Activated T-cell treated with anti-CD3 and anti-CD28 coated beads for 4 hours (primary cell): ENCODE results near the gene PPP1R11.

Experiments used
- DNase-seq: peaks from one replicate; pipeline ENCODE4 v3.0.0-alpha.2; 2020

The PPP1R11 gene

DNA sequence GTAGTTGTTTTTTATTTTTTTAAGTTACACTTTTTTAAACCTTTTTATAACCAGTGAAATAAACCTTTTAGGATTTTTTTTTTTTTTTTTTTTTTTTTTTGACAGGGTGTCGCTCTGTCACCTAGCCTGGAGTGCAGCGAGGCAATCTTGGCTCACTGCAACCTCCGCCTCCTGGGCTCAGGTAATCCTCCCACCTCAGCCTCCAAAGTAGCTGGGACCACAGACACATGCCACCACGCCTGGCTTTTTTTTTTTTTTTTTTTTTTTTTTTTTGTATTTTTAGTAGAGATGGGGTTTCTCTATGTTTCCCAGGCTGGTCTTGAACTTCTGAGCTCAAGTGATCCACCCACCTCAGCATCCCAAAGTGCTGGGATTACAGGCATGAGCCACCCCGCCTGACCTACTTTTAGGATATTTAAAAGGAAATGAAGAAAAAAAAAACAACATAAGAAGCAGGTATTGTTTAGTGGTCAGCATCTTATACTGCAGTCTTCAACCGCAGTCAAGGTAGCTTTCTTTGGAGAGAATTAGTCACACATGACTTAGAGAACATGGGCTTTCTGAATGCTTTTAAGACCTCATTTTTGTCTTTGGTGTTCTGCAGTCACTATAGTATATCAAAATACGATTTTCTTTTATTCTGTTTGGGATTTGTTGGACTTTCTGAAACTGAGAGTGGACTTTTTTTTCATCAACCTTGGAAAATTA is 4.4 kb upstream of the PPP1R11 start:
- no peak for DNase-seq

DNA sequence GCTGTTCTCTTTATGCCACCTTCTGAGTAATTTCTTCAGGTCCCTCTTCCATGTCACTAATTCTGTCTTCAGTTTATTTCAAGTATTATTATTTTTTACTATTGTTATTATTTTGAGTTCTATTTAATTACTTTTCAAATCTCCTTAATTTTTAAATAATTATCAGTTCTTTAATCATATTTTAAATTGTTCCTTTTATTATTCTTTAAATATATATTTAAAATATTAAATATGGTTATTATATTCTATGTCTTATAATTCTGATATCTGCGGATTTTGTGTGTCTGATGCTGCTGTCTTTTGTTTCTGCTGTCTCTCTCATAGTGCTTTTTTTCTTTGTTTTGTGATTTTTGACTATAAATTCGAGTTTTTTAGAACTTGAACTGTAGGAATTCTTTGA is 3.7 kb upstream of the PPP1R11 start:
- DNase-seq = no peak

DNA sequence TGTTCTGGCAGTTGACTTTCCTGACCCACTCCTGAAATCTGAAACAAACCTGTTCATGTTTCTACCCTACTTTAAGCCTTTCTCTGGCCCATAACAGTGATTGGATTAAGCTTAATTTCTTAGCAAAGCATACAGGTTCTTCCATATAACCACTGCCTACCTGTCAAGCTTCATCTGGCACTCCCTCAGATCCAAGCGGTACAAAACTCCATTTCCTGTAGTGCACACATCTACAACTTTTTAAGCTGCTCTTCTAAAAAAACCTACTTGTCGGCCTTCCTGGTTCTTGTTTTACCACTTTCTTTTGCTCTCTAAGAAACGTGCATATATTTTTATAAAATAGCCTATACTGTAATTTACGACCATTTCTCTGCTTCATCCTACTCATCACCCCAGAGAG is 916 bp upstream of the PPP1R11 start:
- DNase-seq = no peak

DNA sequence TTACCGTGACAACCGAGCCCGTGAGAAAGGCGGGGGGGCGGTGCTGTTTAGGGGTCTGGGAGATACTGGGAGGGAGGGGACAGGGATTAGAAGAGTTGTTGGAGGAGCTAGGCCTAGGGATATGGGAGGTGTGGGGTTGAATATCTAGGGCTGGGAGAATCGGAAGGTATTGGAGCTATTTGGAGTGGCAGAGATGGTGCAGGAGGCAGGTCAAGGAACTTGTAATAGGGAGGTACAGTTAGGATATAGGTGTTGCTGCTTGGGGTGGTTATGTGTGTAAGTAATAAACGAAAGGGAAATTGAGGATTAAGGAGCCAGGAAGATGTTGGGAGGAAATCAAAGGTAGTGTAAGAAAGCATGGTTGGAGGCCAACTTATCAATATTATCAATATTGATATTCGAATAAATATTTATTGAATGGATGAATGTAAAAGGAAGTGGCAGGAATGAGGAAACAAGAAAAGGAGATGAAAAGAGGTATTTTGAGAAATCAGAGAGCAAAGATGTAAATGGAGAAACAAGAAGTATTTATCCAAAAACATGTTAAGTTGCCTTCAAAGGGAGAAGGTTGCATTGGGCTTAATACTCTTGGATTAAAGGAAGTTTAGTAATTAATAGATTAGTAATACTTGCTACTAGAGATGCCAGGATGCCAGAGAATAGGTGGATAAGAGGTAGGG is 602 bp downstream of the PPP1R11 start:
- no peak for DNase-seq

DNA sequence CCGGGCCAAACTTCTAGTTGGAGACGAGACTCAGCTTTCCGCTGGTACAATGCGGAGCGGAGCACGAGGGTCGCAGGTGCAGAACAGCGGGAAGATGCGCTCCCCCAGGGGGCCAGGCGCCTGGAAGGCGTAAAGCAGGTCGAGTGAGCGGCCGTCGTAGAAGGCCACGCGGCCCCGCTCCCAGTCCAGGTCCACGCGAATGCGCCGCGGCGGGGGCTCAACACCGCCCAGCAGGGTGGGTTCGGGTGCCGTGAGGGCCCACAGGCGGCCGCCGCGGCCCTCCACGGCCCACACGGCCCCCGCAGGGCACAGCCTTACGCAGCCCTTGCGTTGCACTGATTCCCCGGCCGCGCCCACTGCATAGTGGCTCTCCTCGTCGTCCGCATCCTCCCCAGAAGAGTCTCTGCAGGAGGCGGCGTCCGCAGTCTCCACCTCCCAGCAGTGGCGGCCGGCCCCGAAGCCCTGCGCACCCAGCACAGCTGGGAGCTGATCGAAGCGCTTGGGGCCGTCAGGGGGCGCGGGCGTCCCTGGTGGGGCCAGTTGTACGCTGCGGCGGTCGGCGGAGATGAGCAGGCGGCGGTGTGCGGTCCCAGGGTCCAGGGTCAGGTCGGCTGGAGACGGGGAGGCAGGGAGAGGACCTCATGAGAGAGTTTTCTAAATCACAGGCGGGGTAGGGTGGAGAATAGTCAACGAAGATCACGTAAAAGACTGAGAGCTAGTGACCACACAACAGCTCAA is 4.3 kb downstream of the PPP1R11 start:
- no peak for DNase-seq

DNA sequence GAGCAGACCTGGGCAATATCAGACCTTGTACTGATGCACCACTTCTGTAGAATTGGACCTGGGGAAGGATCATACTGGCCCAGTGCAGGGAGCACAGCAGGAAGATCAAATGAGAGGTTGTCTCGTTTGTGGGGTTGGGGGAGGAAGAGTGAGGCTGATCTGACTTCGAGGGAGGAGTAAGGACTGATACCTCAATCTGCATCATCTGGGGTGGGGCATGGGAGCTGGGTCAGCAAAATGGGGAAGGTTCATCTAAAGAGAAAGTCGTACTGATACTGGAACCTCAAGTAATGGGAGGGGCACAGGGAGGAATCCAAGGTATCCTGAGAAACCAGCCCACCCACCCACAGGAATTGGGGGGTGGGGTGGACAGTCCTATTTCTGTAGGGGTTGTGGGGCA is 4.9 kb downstream of the PPP1R11 start:
- DNase-seq = no peak

DNA sequence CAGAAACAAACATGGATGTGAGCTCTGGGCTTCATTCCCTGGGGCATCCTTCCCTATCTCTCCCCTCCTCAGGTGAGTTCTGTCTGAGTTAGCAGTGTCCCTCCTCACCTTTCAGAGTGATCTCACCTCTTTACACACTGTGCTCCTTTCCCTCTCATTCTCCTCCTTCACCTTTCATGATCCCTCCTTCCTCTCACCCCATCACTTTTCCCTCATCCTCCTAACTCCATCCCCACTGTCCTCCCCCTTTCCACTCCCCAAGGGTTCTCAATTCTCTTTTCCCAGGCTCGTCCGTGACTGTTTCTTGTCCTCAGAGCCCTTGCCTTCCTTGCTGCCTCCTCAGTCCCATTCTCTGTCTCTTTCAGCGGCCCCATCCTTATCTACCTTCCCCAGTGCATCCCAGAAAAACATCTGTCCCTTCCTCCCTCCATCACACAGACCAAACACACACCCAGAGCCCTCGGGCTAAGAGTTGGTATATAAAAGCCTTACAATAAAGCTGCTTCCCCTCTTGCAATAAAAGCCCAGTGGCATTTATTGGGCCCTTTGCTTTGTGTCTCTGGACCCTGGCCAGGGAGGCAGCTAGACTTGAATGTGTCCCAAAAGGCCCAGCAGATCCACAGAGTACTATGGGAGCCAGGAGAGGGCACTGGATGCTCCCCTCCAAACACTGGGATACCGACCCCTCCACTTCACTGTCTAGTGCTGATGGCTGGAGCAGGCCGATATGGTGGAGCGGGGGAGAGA is 6.7 kb downstream of the PPP1R11 start:
- no peak for DNase-seq

DNA sequence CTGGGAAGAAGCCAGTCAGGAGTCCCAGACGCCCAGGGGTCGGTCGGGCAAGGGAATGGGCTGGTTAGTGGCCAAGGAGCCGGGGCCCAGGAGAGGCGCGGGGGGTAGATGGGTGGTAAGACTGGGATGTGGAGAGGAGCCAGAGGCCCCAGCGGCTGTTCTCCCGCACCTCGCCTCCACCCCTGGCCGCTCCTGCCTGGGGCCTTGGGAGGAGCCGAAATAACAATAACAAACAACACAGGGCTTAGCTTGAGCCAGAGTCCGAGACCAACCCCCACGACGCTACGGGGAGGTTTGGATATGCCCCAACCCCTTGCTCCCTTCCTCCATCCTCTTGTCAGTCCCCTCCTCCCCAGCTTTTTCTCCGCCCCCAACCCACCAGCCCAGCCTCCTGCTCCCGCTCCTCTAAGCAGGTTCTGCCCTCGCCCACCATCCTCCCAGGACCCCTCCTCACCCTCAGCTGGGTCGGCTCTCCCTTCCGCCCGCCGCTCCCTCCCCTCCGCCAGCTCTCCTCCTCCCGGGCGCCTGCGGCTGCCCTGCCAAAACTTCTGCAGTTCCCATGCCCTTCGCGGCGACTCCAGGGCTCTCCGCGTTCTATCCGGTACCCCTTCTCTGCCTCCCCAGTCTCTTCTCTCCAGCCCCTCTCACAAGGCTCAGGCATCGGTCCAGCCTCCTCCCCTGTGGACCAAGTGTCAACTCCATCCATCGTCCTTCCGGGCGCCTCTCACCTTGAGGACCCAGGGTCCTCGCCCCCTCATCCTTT is 7.5 kb downstream of the PPP1R11 start:
- no peak for DNase-seq

DNA sequence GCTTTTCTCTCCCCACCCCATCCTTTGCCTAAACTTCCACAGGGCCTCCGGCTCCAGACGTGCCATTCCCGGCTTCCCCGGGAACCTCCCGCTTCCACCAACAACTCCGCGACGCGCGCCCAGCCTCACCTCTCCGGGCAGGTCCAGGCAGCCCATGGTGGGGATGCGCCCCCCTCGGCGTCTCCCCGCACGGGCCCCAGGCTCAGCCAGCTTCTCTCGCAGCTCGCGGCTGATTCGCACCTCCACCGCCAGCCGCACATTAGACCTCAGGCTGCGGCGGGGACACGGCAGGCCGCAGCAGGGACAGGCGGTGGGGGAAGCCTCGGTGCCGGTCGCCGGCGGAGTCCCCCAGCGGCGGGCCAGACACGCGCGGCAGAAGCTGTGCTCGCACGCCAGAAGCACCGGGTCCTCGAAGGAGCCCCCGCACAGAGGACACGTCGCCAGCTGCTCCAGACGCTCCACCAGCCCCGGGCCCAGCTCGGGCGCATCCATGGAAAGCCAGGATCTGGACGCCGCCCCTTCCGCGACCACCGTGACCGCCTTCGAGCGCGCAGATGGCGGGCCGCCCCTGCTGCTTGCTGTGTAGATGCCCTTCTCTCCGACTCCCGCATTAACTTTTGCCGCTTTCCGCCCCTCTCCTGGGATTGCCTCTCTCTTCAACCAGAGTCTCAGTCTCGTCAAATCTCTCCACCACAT is 8.2 kb downstream of the PPP1R11 start, which contains the start of gene RNF39:
RNF39 (minus strand) TSS at position 676 of the 696 bp plus-strand sequence; CDS start at position 492, 184 bp downstream.
- DNase-seq = no peak

DNA sequence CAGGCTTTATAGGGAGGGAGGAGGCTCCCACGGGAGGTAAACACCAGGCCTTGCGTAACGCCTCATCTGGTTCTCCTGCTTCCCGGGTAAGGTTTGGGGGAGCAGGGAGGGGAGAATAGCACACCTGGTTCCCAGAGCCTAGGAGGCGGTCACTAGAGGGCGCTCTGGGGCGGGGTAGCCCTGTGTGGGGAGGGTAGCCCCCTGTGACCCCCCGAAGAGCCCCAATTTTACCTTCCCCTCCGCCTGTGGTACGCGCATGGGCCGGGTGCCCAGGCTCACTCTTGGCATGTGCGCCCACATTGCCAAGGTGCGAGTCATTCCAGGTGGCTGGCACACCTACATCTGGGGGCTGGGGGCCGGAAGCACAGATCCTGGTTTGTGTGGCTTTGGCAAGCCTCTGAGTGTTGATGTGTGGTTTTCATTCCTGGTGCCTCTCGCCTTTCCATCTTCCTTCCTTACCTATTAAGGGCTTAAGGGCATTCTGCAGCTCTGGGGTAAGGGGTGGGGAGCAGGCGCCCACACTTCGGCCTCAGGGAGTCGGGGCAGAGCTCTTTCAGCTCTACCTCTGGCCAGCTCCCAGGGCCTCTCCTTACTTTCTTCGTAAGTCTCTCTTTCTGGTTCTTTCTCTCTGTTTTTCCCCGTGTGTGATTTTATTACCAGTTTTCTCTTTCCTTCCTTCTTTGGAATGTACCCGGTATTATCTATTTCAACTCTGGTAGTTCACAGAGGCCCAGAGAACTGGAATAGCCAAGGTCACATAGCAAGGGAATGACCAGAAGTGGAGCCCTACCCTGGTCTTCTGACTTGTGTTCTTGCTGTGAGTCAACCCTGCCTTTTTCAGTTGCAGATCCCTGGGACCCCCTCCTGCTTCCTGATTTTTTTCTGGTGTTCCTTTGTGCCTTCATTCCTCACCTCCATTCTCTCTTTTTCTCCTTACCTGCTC is 9.1 kb downstream of the PPP1R11 start:
- no peak for DNase-seq

DNA sequence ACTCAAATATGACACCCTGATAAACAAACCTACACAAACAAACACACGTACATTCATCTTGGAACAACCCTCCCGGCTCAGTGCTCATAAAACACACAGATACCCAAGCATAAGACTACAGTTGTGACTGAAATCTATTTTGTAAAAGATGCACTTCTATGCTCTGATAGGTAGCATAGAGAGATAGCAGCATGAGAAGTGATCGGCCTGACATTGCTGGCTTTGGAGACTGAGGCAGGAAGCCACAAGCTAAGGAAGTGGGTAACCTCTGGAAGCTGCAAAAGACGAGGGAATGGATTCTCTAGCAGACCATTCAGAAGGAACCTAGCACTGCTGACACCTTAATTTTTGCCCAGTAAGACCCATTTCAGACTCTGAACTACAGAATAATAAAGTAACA is 10.2 kb downstream of the PPP1R11 start:
- DNase-seq = no peak

DNA sequence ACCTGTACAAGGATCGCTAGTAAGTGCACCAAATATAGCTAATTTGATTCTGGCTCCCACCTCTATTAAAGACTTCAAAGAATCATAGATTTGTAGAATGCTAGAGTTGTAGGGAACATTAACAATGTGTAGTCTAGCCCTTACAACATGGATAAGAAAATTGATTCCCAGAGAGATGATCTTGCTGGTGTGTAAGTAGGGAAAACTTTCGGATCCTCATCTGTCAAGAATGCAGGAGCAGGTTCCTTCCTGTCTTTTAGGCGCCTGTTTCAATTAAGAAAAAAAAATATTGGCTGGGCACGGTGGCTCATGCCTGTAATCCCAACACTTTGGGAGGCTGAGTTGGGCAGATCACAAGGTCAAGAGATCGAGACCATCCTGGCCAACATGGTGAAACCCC is 20.9 kb downstream of the PPP1R11 start:
- no peak for DNase-seq

DNA sequence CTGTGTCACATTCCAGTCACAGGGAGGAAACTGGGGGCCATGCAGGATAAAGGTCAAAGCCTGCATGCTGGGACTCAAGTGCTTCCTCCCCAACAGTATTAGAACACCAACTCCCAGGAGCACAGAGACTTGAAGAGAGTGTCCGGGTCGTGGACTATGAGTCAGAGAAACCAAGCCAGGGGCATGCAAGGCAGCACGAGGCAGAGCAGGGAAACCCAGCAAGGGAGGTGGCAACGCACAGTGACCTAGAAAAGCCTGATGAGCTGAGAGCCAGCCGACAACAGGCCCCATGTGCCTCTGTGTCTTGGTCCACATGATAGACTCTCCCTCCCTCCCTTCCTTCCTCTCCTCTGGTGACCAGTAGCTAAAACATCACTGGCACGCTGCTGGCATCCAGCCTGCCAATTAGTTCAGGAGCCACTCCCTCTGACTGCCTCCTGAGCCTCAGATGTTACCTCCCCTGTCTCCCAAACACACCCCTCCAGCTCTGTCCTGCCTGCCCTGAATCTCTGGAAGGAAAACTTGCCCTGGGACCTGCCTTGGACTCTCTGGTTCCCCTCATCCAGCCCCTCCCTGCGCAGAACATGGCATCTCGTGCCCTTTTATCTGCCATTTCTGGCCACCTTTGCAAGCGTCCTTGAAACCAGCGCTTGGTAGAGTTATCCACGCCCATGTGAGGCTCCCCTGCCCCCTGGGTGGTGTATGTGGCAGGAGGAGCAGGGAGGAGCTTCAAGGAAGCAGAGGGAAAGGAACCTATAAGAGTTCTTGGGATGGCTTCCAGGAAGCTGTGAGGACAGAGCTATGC is 24.8 kb downstream of the PPP1R11 start:
- no peak for DNase-seq

DNA sequence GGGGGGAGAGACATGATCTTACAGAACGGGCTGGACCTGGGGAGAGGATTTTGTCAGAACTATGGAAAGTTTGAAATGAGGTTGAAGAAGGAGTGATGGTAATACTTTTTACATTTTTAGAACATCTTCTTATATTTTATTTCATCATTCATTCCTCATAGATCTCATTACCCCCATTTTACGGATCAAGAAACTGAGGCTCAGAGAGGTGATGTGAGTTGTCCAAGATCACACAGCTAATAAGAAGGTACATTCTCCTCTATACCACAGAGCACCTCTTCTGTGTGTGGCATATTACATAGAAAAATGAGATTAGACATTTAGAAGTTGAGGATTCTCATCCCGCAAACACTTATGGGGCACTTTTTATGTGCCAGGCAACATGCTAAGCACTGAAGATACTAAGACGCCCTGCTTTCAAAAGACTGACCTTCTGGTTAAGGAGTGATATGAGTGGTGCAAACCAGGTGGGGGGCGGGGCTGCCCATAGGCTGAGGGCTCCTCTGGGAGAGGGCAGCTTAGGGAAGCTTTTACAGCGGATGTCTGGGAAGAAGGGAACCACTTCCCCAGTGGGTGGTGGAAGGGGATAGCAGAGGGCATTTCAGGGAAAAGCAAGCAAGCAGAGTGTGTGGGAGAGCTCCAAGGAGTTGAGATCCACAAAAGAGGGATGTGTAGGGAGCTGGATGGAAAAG is 26.0 kb downstream of the PPP1R11 start:
- DNase-seq = no peak

DNA sequence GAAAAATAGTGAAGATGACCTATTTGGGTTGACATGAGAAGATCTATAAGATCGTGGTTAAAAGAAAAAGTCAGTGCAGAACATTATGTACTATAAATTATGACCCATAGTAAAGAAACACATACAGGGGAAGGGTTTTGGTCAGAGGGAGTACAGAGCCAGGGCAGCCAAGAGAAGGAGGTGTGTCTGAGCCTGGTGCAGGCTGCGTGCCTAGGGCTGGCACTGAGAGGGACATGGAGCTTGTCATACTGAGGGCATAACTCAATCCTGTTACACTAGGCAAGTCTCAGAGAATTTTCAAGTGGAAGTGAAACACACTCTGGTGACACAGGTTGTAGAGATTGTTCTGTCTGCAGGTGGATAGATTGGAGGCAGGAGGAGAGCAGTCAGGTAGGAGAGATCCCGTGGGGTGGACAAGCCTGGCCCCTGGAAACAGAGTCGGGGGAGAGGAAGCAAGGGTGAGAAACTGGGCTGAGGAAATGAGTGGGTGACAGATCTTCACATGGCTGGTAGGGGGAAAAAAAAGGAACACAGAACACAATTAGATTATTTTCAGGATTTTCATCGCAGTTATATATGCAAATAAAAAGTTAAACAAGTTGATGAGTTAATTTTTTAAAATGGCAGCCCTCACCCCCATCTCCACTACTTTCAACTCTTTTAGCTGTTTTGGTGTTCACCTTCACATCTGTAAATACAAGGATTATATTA is 27.1 kb downstream of the PPP1R11 start:
- DNase-seq = no peak

DNA sequence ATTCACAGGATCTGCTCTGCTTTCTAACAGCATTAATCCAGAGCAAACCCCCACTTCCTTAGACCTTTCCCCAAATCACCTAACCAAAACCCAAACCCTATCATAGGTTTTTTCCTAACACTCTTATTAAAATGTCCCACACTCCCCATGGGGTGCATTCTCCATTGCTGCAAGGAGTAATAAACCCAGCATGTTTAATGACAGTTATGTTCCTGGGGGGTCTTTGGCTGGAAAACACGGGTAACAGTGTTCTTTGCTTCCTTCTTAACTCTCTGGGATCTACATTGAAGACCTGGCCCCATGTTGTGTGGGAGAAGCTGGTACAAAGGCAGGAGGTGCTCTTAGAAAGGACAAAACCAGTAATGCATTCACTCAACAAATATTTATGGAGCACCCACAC is 29.8 kb downstream of the PPP1R11 start:
- DNase-seq = no peak

DNA sequence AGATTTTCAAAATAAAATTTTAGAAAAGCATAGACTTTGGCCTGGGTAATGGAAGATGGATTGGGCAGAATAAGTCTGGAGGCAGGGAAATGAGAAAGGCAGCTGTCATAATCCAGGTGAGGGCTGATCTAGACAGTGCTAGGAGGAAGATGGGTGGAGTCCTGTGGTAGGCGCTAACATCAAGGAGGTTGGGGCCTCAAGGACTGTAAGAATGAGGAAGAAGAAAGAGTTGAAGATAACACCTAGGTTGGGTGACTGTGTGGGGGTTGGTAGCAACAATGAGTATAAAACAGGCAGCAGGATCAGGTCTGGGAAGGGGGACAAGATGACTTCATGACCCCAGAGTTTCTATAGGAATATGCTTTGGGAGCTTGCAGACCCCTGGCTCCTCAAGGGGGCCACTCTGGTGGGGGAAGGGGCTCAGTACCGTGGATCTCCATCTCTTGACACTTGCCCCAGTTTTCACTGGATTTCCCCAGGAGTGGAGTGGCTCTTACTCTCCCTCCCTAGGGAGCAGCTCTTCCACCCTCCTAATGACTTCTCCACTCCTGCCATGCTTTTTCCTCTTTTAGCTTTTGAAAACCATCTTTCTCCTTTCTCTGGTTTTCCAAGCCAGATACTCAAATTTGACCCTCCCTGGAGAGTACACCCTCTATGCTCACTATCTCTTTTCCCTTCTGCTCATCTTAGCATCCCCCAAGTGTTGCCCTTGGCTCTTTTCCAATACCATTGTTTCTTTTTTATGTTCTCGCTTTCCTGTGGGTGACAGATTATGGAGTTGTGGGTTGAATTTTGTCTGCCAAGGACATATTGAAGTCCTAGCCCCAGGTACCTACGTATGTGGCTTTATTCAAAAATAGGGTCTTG is 31.1 kb downstream of the PPP1R11 start:
- no peak for DNase-seq
